GM20431 (cell line): ENCODE results near the gene CAV2.

Experiments
- in situ Hi-C: fragments of 300-500 bp; cut with MseI, MboI; formaldehyde crosslinking; loops from one replicate; pipeline ENCODE4 v1.15.0; 2020; ENCODE audit warnings: low sequenced_read_pairs; ENCODE audit not compliant: unreplicated experiment

Gene CAV2

DNA sequence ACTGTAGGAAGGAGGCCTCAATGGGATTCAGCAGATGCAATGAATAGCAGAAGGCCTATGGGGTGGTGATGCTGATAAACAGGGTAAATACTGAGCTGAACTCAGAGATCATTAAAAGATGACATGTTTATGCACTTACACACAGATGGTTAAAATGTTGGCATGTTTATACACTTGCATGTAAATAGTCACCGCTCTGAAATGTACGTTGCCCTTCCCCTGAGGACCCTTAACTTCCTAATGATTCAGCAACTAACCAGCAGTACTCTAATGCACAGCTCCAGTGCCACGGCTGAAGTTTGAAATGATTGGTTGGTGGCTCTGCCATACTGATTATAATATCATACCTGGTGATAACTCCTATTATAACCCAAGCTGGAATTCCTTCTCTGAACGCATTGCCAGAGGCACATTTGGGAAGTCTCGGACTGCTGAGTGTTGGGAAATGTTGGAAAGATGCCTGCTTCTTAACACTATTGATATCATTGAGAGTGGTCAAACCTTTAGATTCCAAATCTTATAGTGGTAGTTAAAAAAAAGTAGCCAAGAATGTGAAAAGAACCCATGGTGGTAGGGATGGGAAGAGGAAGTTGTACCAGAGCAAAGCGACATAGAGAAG lies 21.6 kb downstream of the CAV2 start:
- in situ Hi-C loops, result no loop called here

DNA sequence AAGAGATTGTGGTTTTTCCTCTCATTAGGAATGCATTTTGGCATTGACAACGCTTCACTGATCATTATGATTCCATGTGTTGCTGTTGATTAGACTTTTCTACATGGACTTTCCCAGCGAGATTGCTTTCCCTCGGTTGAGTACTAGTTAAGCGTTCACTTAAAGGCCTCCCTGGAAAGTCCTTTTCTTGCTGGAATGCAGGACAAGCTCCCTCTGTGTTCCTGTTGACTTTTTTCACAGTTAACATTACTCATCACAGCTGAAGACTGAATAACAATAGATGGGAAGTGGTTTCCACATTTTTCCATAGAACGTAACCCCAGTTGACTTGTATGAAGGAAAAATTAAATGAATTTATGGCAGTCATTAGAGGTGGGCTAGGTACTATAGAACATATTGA lies 22.7 kb downstream of the CAV2 start:
- in situ Hi-C loops, result no loop called here

GRCh38 chr7:116524221-116524608 lies 24.7 kb downstream of the CAV2 start:
- in situ Hi-C loops, result no loop called here

DNA sequence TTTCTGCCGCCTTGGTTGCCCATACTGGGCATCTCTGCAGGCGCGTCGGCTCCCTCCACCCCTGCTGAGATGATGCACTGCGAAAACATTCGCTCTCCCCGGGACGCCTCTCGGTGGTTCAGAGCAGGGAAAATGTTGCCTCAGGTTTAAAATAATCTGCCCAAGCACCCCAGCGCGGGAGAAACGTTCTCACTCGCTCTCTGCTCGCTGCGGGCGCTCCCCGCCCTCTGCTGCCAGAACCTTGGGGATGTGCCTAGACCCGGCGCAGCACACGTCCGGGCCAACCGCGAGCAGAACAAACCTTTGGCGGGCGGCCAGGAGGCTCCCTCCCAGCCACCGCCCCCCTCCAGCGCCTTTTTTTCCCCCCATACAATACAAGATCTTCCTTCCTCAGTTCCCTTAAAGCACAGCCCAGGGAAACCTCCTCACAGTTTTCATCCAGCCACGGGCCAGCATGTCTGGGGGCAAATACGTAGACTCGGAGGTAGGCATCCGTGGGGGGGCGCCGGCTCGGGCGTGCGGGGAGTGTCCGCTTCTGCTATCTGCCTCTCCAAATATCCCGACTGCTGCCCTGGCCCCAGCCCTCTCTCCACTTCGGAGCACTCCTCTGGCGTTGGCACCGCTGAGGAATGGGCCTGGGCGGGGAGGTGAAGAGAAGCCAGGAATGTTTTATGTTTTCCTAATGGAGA lies 25.2 kb downstream of the CAV2 start, which contains the start of gene CAV1:
Gene CAV1, plus strand, starts transcription at position 428 of the 689 bp plus-strand sequence. Its CDS starts 27 bp downstream, at position 455.
- in situ Hi-C loops, result no loop called here

DNA sequence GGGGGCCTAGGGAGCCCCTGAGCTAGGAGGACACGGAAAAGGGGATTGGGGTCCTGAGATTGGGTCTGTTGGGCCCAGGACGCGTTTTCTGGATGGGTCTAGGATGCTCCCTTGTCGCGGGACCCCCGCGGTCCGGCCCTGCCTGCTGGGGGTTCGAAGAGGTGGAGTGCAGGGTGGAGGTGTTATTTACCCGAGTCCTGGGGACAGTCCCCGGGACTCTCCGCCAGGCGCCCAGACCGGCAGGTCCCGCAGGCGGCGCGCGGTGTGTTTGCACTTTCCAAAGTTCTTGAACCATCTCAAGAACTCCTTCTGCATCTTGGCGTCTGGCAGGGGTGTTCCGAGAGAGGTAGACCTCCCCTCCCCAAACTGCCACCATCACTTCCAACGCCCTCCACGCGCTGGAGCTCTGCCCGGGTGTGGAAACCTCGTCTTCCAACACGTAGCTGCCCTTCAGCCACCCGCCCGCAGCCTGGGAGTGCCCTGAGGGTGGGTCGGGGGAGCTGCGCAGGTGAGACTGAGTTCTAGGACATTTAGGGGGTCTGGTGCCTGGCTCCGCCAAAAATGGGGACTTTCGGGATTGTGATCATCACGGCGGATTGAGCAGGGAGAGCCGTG lies 25.9 kb downstream of the CAV2 start:
- in situ Hi-C loops, result no loop called here

GRCh38 chr7:116525913-116526861 lies 26.6 kb downstream of the CAV2 start:
- in situ Hi-C loops, result no loop called here

GRCh38 chr7:116526897-116527296 lies 27.4 kb downstream of the CAV2 start:
- in situ Hi-C loops, result no loop called here

DNA sequence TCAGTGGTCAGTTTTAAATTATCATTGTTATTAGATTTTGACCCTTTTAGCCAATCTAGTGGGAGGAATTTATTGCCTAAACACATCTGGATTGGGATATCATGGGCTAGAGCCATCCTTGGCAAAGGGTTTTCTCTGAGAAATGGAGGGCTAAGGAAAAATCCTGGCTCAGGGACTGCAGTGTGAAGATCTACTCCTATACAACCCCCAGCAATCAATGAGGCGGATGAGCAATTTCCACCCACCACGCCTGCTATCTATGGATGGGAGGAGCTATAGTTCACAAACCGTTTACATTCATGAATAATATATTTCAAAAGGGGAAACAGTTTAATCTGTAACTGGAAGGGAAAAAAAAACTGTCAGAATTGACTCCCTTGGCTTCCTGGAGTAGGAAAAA lies 28.0 kb downstream of the CAV2 start:
- in situ Hi-C loops, result no loop called here

DNA sequence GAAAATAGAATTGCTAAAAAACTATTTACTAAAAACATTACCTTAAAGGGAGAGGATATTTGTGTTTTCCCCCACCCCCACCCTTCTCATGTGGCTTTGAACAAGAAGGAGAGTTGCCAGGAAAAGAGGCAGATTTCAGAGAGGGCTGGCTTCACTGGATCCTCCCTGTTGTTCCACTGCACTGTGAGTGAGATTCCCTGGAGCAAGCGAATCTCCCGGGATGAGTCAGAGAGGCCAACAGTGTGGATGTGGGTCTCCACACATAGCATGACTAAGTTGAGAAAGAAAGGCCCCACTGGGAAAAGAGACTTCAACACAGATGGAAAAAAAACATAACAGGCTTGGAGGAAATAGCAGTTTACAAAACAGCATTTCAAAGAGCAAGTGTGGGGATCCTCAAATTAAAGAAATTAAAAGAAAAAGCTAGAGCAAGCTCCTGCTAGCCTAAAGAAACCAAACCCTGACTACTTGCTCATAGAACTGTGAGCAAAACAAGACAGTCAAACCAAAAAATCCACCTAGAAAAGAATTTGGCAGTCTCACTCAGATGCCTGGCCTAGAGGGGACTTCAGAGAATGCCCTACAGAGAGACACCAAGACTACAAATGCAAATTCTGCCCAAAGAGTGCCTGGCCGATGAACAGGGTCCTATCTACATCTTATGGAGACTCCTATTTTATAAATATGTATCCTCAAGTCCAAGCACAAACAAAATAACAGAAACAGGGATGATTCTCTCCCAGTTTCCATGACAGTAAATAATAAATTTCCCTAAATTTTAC lies 28.7 kb downstream of the CAV2 start:
- in situ Hi-C loops, result no loop called here

DNA sequence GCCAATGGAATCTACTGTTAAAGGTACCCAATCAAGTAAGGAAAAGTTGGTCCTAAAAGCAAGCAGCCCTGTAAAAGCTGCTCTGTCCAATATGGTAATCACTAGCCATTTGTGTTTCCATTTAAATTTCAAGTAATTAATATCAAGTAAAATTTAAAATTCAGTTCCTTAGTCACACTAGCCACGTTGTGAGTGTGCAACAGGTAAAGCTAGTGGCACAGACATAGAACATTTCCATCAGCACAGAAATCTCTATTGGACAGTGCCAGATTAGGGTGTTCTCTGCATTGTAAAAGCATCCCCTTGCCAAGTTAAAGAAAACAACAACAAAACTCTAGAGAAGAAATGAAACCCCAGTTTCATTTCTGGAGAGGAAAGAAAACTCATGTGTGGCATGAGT lies 29.7 kb downstream of the CAV2 start:
- in situ Hi-C loops, result no loop called here

DNA sequence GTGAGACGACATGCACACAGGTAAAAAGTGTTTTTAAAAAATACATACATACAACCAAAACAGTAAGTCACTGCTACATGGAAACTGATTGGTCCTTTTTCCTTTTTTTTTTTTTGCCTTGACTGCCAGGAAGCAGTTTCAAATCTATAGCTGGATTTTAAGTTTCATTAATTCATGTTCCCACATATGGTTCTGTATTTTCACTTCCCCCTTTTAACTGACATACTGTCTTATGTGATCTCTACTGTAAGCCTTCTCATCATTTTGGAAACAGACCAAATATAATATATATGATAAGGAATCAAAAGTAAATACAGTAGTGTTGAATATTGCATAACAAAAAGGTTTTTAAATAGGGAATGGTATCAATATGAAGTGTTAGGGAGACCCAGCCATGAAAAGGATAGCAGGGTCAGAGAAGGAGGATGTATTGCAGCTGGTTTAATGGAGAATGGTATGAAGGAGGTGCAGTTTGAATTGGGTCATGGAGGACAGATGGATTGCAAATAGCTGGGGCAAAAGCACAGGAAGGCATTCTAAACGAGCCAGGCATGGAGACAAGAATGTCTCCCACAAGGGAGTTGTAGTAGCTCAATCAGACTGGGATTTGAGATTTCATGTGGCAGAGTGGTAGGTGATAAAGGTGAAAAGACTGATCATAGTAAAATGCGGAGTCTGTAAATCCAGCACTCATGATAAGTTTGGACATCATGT lies 30.7 kb downstream of the CAV2 start:
- in situ Hi-C loops, result no loop called here

DNA sequence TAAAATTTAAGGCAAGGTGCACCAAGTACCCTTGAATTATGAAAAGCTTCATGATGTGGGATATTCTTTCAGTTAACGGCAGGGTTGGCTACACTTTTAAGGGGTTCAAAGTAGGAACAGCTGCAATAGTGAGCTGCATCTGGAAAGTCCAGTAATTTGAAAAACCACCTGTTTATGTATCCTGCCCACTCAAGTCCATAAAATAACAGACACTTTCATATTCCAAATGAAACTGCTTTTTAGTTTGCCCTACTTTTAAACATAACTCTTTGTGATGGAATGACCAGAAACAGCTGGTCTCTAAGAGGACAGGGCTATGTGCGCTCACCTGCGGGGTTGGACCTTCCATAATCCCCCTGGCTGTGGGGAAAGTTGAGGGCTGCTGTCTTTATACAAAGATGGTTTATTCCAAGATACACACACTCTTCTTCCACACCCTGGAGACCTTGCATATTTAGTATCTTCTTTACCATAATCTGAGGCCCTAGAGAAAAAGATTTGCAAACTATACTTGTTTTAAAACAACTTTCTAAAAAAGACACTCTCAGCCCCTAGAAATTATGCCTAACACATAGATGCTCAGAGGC lies 32.7 kb downstream of the CAV2 start:
- in situ Hi-C loops, result no loop called here

DNA sequence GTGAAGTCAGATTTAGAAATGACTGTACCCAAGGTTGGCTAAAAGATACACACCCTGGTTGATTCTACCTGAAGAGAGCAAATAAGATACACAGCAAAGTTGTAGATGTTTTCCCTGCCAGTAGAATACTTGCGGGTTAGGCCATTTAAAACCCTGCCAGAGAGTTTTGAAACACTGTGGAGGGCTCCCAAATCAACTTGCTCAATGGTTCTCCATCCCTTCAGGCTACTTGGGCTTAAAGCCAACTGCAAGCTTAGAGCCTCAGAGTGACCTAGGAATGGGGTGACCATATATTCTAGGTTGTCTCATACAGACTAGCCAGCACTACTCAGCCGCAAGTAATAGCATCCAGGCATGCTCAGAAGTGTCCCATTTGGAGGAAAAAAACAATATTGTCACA lies 35.3 kb downstream of the CAV2 start:
- in situ Hi-C loops, result no loop called here

DNA sequence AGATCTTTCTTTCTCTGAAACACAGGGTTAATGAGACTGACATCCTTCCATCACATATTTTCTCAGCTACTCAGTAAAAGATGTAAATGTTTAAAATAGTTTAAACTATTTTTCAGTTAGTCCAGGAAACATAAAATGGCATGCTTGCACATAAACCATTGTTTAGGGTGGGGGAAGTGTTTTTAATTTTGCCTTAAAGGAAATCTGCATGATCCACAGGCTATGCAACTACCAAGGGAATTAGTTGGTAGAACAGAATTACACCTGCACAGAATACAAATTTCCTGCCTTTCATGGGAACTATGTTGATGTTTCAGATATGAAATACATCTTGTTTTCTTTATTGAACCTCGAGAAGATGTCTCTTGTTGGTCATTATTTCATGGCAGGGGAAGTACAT lies 35.9 kb downstream of the CAV2 start:
- in situ Hi-C loops, result no loop called here

- in situ Hi-C loops, result no loop called here
These were observed 38.6 kb downstream of the CAV2 start for GRCh38 chr7:116538138-116538537.

- in situ Hi-C loops, result no loop called here
These were observed 40.3 kb downstream of the CAV2 start for GRCh38 chr7:116539879-116540278.

- in situ Hi-C loops, result no loop called here
These were observed 41.2 kb downstream of the CAV2 start for GRCh38 chr7:116540743-116541142.

DNA sequence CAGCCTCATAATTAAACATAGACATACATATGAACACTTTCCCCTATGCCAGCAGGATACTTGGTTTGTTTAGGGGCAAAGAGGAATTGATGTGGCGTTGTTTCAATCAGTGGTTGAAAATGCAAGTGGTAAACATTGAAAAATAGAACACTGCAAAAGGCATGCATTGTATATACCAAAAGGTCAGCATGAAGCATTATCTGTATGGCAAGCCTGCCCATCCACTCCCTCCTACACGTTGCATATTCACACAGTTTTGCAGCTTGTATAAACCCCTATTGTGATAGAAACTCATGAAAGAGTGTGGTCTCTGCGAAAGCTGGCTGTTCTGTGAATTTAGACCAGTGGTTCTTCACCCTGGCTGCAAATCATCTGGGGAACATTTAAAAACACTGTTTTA lies 42.4 kb downstream of the CAV2 start:
- in situ Hi-C loops, result no loop called here

GRCh38 chr7:116542618-116543017 lies 43.1 kb downstream of the CAV2 start:
- in situ Hi-C loops, result no loop called here
